Neuronal stem cell (in vitro differentiated cells): ENCODE measurements around the gene CANT1.

Source experiments
- DNase-seq: peaks from one replicate; pipeline ENCODE4 v3.0.0-alpha.2; 2013; ENCODE audit warnings: low spot score
- H2AFZ ChIP-seq: one replicate; pipeline ENCODE4 v1.6.1; 2013; ENCODE audit warnings: mild to moderate bottlenecking, low read length, inconsistent platforms
- H2AK5ac ChIP-seq: 2 replicates; pipeline ENCODE4 v1.6.1; 2013; ENCODE audit warnings: low read depth, mild to moderate bottlenecking, inconsistent platforms, low read length, moderate library complexity, mixed read lengths
- H2BK120ac ChIP-seq: 2 replicates; pipeline ENCODE4 v1.6.1; 2013; ENCODE audit warnings: low read depth, mild to moderate bottlenecking, inconsistent platforms, low read length, moderate library complexity, mixed read lengths
- H2BK12ac ChIP-seq: one replicate; pipeline ENCODE4 v1.6.1; 2013; ENCODE audit warnings: low read length, inconsistent platforms
- H2BK15ac ChIP-seq: 2 replicates; pipeline ENCODE4 v1.6.1; 2013; ENCODE audit warnings: mild to moderate bottlenecking, low read length, inconsistent platforms, mixed read lengths
- H2BK5ac ChIP-seq: one replicate; pipeline ENCODE4 v1.6.1; 2013; ENCODE audit warnings: inconsistent platforms, mild to moderate bottlenecking, low read length, moderate library complexity
- H3K14ac ChIP-seq: one replicate; pipeline ENCODE4 v1.6.1; 2013; ENCODE audit warnings: low read length, inconsistent platforms
- H3K18ac ChIP-seq: 2 replicates; pipeline ENCODE4 v1.6.1; 2013; ENCODE audit warnings: low read length, inconsistent platforms
- H3K23ac ChIP-seq: 2 replicates; pipeline ENCODE4 v1.6.1; 2013; ENCODE audit warnings: low read depth, mild to moderate bottlenecking, mixed read lengths, low read length, inconsistent platforms; ENCODE audit not compliant: poor library complexity
- H3K27ac ChIP-seq: replicated peaks from 3 replicates; pipeline ENCODE4 v1.5.1; 2013; ENCODE audit warnings: low read length, inconsistent platforms
- H3K27me3 ChIP-seq, 3 experiments: 2 replicates each; pipeline ENCODE4 v1.6.1; 2013; ENCODE audit warnings: low read length in 3 of 3, mild to moderate bottlenecking in 2 of 3, inconsistent platforms in 1 of 3, low read depth in 1 of 3, mixed read lengths in 1 of 3, moderate library complexity in 1 of 3; ENCODE audit not compliant: control insufficient read depth in 3 of 3, insufficient read depth in 3 of 3
- H3K36me3 ChIP-seq, 2 donors: replicated peaks in 1 of 2; 2 replicates each; pipeline ENCODE4 v1.6.1; 2013; ENCODE audit warnings: low read length in 2 of 2; ENCODE audit not compliant: control insufficient read depth in 2 of 2, insufficient read depth in 2 of 2
- H3K4ac ChIP-seq: 2 replicates; pipeline ENCODE4 v1.6.1; 2013; ENCODE audit warnings: inconsistent platforms, mild to moderate bottlenecking, low read length, moderate library complexity
- H3K4me1 ChIP-seq, 2 donors: 1 replicate in 1 of 2; 2 replicates in 1 of 2; pipeline ENCODE4 v1.6.1; 2013; ENCODE audit warnings: low read length in 2 of 2, low read depth in 1 of 2; ENCODE audit not compliant: control insufficient read depth in 2 of 2, insufficient read depth in 1 of 2
- H3K4me2 ChIP-seq: one replicate; pipeline ENCODE4 v1.6.1; 2013; ENCODE audit warnings: mild to moderate bottlenecking, low read length, inconsistent platforms; ENCODE audit not compliant: insufficient read depth, poor library complexity, severe bottlenecking
- H3K4me3 ChIP-seq, 2 donors: 2 replicates each; pipeline ENCODE4 v1.5.1; 2013; ENCODE audit warnings: low read length in 2 of 2, mild to moderate bottlenecking in 2 of 2, inconsistent platforms in 1 of 2, moderate library complexity in 1 of 2
- H3K79me1 ChIP-seq: one replicate; pipeline ENCODE4 v1.6.1; 2013; ENCODE audit warnings: low read depth, mild to moderate bottlenecking, inconsistent platforms, low read length, moderate library complexity
- H3K9ac ChIP-seq: one replicate; pipeline ENCODE4 v1.6.1; 2013; ENCODE audit warnings: mild to moderate bottlenecking, low read depth, low read length, inconsistent platforms; ENCODE audit not compliant: poor library complexity
- H3K9me3 ChIP-seq, 2 donors: replicated peaks in 1 of 2; 2 replicates each; pipeline versions ENCODE3 to v1.6.1; 2013; ENCODE audit warnings: low read length in 2 of 2, mild to moderate bottlenecking in 2 of 2, inconsistent platforms in 1 of 2, low read depth in 1 of 2, mixed read lengths in 1 of 2, moderate library complexity in 1 of 2; ENCODE audit not compliant: control insufficient read depth in 2 of 2, insufficient read depth in 1 of 2
- H4K8ac ChIP-seq: one replicate; pipeline ENCODE4 v1.6.1; 2013; ENCODE audit warnings: low read depth, mild to moderate bottlenecking, inconsistent platforms, low read length, moderate library complexity
- H4K91ac ChIP-seq: one replicate; pipeline ENCODE4 v1.6.1; 2013; ENCODE audit warnings: low read length, low read depth, mild to moderate bottlenecking, inconsistent platforms; ENCODE audit not compliant: poor library complexity
- WGBS, 2 donors: extraction: QIAGEN DNeasy Blood & Tissue Kit; methylation state at CpG; one replicate each; pipeline ENCODE4 v1.1.7; 2013; ENCODE audit warnings: missing lambda C conversion rate in 2 of 2, mixed read lengths in 1 of 2; ENCODE audit not compliant: insufficient read length in 2 of 2, insufficient replicate concordance in 1 of 2; ENCODE audit errors: extremely low coverage in 2 of 2; 5-methylcytosine and 5-hydroxymethylcytosine counted together

Gene CANT1

DNA sequence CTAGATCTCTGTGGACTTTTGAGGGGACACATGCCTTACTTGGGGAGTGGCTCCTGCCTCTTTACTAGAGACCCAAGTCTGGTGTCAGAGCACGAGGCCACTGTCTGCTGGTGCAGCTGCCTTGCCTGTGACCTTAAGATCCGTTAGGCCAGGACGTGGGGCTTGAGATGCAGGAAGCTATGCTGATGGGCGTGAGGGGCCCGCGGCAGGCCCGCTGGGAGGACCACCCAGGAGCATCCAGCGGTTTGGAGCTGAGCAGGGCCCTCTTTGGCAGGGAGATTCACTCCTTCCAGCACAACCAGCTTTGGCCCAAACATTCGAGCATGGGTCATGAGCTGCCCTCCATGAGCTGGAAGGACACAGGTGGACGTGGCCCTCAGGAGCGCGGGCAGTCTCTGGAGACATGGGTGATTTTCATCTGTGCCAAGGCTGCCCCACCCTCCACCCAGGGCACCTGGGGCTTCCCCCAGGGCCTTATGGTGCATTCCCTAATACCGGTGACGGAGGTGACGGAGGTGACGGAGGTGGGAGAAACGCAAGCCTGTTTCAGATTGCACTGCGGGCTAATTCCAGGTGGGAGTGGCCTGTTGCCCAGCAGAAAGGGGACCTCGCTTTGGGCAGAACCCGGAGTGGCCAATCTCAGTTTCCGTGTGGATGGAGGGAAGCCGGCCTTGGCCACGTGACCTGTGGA is 42.5 kb downstream of the CANT1 start:
- DNase-seq, result no peak
- Histone ChIP-seq H3K4me2 (no peak overlapping the region), H2AK5ac (peak overlapping the region; percentile 32), H2BK5ac (no peak overlapping the region), H2BK15ac (no peak overlapping the region), H3K23ac (peak overlapping the region; percentile 37), H4K91ac (no peak overlapping the region), H3K27me3 (no peaks in the 10 kb centered on the region), H4K8ac (no peak overlapping the region), H3K14ac (peak overlapping the region; percentile 66), H3K4me1 (peaks cover 0 to 4% of the 10 kb centered on the region in 2 donors), H2BK120ac (no peak overlapping the region), H3K36me3 (peaks cover 2 to 13% of the 10 kb centered on the region in 2 donors), H3K4me3 (no peak overlapping the region), H3K9ac (no peak overlapping the region), H3K27ac (no peak overlapping the region), H3K4ac (no peak overlapping the region), H2BK12ac (no peak overlapping the region), H3K79me1 (no peaks in the 10 kb centered on the region), H3K18ac (peak overlapping the region; percentile 4), H2AFZ (no peak overlapping the region), H3K9me3 (peaks cover 0 to 2% of the 10 kb centered on the region in 2 donors)
- WGBS, 2 donors, result no CpG with 5 or more reads among the region's 23 CpGs

DNA sequence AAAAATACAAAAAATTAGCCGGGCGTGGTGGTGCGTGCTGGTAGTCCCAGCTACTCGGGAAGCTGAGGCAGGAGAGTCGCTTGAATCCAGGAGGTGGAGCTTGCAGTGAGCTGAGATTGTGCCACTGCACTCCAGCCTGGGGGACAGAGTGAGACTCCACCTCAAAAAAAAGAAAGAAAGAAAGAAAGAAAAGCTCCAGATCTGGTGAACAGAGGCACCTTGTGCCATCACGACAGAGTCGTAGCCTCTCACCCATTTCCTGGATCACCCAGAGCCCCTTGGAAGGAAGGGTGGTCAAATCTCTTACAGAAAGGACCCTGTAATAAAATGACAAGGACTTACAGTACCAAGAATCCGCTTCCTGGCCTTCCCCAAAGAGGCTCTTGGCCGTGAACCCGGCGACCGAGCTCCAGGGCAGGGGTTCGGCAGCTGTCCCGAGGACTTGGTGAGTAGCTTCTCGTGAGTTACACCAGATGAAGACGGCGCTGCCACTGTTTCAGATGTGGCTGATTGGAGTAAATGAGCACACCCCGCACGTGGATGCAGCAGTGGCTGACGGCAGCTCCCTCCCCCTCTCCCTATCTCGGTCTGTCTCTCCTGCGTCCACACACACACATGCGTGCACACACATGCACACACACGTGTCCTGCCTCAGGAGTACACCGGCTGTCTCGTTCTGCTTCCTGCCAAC is 43.3 kb downstream of the CANT1 start:
- Histone ChIP-seq H2BK120ac (no peak overlapping the region), H3K27me3 (no peaks in the 10 kb centered on the region), H3K79me1 (no peaks in the 10 kb centered on the region), H4K91ac (no peak overlapping the region), H3K9me3 (peaks cover 0 to 2% of the 10 kb centered on the region in 2 donors), H2BK12ac (no peak overlapping the region), H3K14ac (peak overlapping the region; percentile 66), H2BK5ac (no peak overlapping the region), H2BK15ac (no peak overlapping the region), H3K4me3 (no peak overlapping the region), H3K36me3 (peaks cover 2 to 13% of the 10 kb centered on the region in 2 donors), H3K4me1 (peaks cover 0 to 4% of the 10 kb centered on the region in 2 donors), H2AK5ac (no peak overlapping the region), H2AFZ (no peak overlapping the region), H3K23ac (no peak overlapping the region), H3K27ac (no peak overlapping the region), H3K4ac (no peak overlapping the region), H4K8ac (no peak overlapping the region), H3K4me2 (no peak overlapping the region), H3K18ac (no peak overlapping the region), H3K9ac (peak overlapping the region; percentile 22)
- DNase-seq, result no peak
- no CpG with 5 or more reads among the region's 26 CpGs for WGBS, 2 donors

DNA sequence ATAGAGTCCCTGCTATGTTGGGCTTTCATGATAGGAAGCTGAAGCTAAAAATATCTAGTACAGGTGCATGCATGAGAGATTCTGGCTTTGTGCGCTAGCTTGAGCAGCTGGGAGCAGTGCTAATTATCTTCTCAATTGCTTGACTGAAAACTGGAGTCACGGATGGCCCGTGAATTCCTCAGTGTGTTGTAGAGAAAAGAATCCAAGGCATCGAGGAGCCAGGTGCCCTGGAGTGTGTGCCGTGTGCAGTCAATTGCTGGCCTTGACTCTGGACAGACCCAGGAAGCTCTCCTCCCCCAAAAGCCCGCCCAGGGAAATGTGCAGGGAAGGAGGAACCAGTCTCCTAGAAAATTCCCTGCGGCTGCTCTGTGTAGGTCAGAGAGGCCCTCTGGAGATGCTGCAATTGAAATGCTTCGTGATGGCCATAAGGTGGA is 44.1 kb downstream of the CANT1 start:
- H2BK120ac ChIP-seq, result no peak overlapping the region
- no peak overlapping the region for H4K91ac ChIP-seq
- H3K27me3 ChIP-seq, result no peaks in the 10 kb centered on the region
- no CpG with 5 or more reads among the region's 8 CpGs for WGBS, 2 donors
- no peak overlapping the region for H2BK15ac ChIP-seq
- H3K36me3 ChIP-seq, result peaks cover 0 to 9% of the 10 kb centered on the region in 2 donors
- no peak overlapping the region for H3K23ac ChIP-seq
- H3K4me3 ChIP-seq, result no peak overlapping the region
- no peak overlapping the region for H2AK5ac ChIP-seq
- no peak overlapping the region for H3K14ac ChIP-seq
- H3K4ac ChIP-seq, result no peak overlapping the region
- H4K8ac ChIP-seq, result no peak overlapping the region
- no peak overlapping the region for H3K4me2 ChIP-seq
- no peak for DNase-seq
- no peak overlapping the region for H3K9ac ChIP-seq
- peaks cover 0 to 2% of the 10 kb centered on the region in 2 donors for H3K4me1 ChIP-seq
- H3K27ac ChIP-seq, result no peak overlapping the region
- no peak overlapping the region for H2AFZ ChIP-seq
- H2BK5ac ChIP-seq, result no peak overlapping the region
- H3K18ac ChIP-seq, result no peak overlapping the region
- no peaks in the 10 kb centered on the region for H3K79me1 ChIP-seq
- peaks cover 0 to 2% of the 10 kb centered on the region in 2 donors for H3K9me3 ChIP-seq
- H2BK12ac ChIP-seq, result no peak overlapping the region

GRCh38 chr17:78963378-78963777 is 46.2 kb downstream of the CANT1 start:
- no peak overlapping the region for H3K9ac ChIP-seq
- WGBS, 2 donors, result 100% methylated on average over 1 of the region's 6 CpGs; no CpG with 5 or more reads in 1 of the 2 donors

More at GRCh38 chr17:78963378-78963777, 46.2 kb downstream of the CANT1 start:
- no peaks in the 10 kb centered on the region for H3K27me3 ChIP-seq
- H2BK15ac ChIP-seq, result no peak overlapping the region
- H3K79me1 ChIP-seq, result no peaks in the 10 kb centered on the region
- no peak overlapping the region for H2BK12ac ChIP-seq
- no peak overlapping the region for H4K91ac ChIP-seq
- peaks cover 0 to 3% of the 10 kb centered on the region in 2 donors for H3K36me3 ChIP-seq
- H2AK5ac ChIP-seq, result no peak overlapping the region
- no peak overlapping the region for H3K4me3 ChIP-seq
- H3K18ac ChIP-seq, result no peak overlapping the region
- peaks cover 0 to 2% of the 10 kb centered on the region in 2 donors for H3K9me3 ChIP-seq
- H3K23ac ChIP-seq, result no peak overlapping the region
- H3K14ac ChIP-seq, result no peak overlapping the region
- H2AFZ ChIP-seq, result no peak overlapping the region
- peaks cover 1 to 2% of the 10 kb centered on the region in 2 donors for H3K4me1 ChIP-seq
- no peak overlapping the region for H4K8ac ChIP-seq
- no peak overlapping the region for H2BK120ac ChIP-seq
- H3K4me2 ChIP-seq, result no peak overlapping the region
- no peak overlapping the region for H2BK5ac ChIP-seq
- DNase-seq, result no peak
- no peak overlapping the region for H3K27ac ChIP-seq
- no peak overlapping the region for H3K4ac ChIP-seq
